IMR-90 (cell line): ENCODE measurements around the gene ANKUB1. TPM values are rescaled to one million over a fixed set of nuclear protein-coding genes. Genes with fewer than 3 reads are reported as not detected.

Source experiments
- ATAC-seq: fragments of 200-7000 bp; cut with Tn5 transposase; 2 replicates; pipeline ENCODE4 v1.9.1; 2020; ENCODE audit warnings: low read depth, mild to moderate bottlenecking, moderate library complexity
- BruUV-seq: library from RNA; stranded (reverse); fragments of 400-500 nt; replicated peaks from 2 replicates; lab custom pipeline; 2021; lab: Mats Ljungman, UMichigan
- CTCF ChIA-PET: fragments of 300-600 bp; formaldehyde crosslinking; extraction: SDS; loops from one replicate; lab custom pipeline; 2021; ENCODE audit warnings: antibody characterized with exemption; lab: Yijun Ruan, JAX
- POLR2A ChIA-PET: fragments of 300-600 bp; sonication (Branson Sonifier 250); formaldehyde crosslinking; loops from one replicate; lab custom pipeline; 2022; ENCODE audit warnings: antibody characterized with exemption; ENCODE audit not compliant: unreplicated experiment; lab: Charles Lee
- DNase-seq: peaks from one replicate; pipeline ENCODE4 v3.0.0; 2013
- H2AFZ ChIP-seq: replicated peaks from 2 replicates; pipeline ENCODE3; 2013; ENCODE audit warnings: low read length, mild to moderate bottlenecking; ENCODE audit not compliant: poor library complexity
- H2AK5ac ChIP-seq: 2 replicates; pipeline ENCODE4 v1.6.1; 2013; ENCODE audit warnings: low read depth, low read length, inconsistent platforms
- H2AK9ac ChIP-seq: replicated peaks from 2 replicates; pipeline ENCODE3; 2013; ENCODE audit warnings: mild to moderate bottlenecking, low read depth, low read length, moderate library complexity; ENCODE audit not compliant: poor library complexity
- H2BK120ac ChIP-seq: 2 replicates; pipeline ENCODE4 v1.6.1; 2013; ENCODE audit warnings: low read depth, low read length, inconsistent platforms
- H2BK15ac ChIP-seq: 3 replicates; pipeline ENCODE4 v1.6.1; 2013; ENCODE audit warnings: low read depth, low read length, inconsistent platforms
- H2BK20ac ChIP-seq: 2 replicates; pipeline ENCODE4 v1.6.1; 2013; ENCODE audit warnings: low read depth, mild to moderate bottlenecking, inconsistent platforms, low read length, moderate library complexity
- H2BK5ac ChIP-seq: 2 replicates; pipeline ENCODE4 v1.6.1; 2013; ENCODE audit warnings: mild to moderate bottlenecking, low read depth, low read length, inconsistent platforms; ENCODE audit not compliant: poor library complexity, severe bottlenecking
- H3K14ac ChIP-seq: replicated peaks from 2 replicates; pipeline ENCODE4 v1.6.1; 2013; ENCODE audit warnings: low read depth, low read length, inconsistent platforms
- H3K18ac ChIP-seq: 2 replicates; pipeline ENCODE4 v1.6.1; 2013; ENCODE audit warnings: low read depth, low read length, control low read depth
- H3K23ac ChIP-seq: 2 replicates; pipeline ENCODE4 v1.6.1; 2013; ENCODE audit warnings: low read depth, low read length, inconsistent platforms
- H3K27ac ChIP-seq: 2 replicates; pipeline ENCODE4 v1.5.1; 2013; ENCODE audit warnings: mild to moderate bottlenecking, control low read depth, low read length; ENCODE audit not compliant: insufficient read depth
- H3K27me3 ChIP-seq: 2 replicates; pipeline ENCODE4 v1.6.1; 2013; ENCODE audit warnings: low read length; ENCODE audit not compliant: control insufficient read depth, insufficient read depth
- H3K36me3 ChIP-seq: 2 replicates; pipeline ENCODE4 v1.6.1; 2013; ENCODE audit warnings: low read length, mixed read lengths; ENCODE audit not compliant: control insufficient read depth, insufficient read depth
- H3K4ac ChIP-seq: 2 replicates; pipeline ENCODE4 v1.6.1; 2013; ENCODE audit warnings: low read depth, low read length, inconsistent platforms
- H3K4me1 ChIP-seq: 2 replicates; pipeline ENCODE4 v1.6.1; 2013; ENCODE audit warnings: low read length, mixed read lengths; ENCODE audit not compliant: control insufficient read depth, insufficient read depth
- H3K4me2 ChIP-seq: 2 replicates; pipeline ENCODE4 v1.6.1; 2013; ENCODE audit warnings: low read depth, mild to moderate bottlenecking, control low read depth, low read length, moderate library complexity
- H3K4me3 ChIP-seq: 2 replicates; pipeline ENCODE4 v1.5.1; 2013; ENCODE audit warnings: low read depth, mild to moderate bottlenecking, control low read depth, low read length, moderate library complexity; ENCODE audit not compliant: insufficient read depth
- H3K56ac ChIP-seq: 2 replicates; pipeline ENCODE4 v1.6.1; 2013; ENCODE audit warnings: low read length, inconsistent platforms; ENCODE audit not compliant: insufficient read depth; ENCODE audit errors: extremely low read depth
- H3K79me1 ChIP-seq, 2 experiments: 2 replicates each; pipeline ENCODE4 v1.6.1; 2013; ENCODE audit warnings: low read length in 2 of 2, inconsistent platforms in 1 of 2, low read depth in 1 of 2
- H3K9ac ChIP-seq: 2 replicates; pipeline ENCODE4 v1.6.1; 2013; ENCODE audit warnings: low read depth, low read length, control low read depth
- H3K9me1 ChIP-seq: 2 replicates; pipeline ENCODE4 v1.6.1; 2013; ENCODE audit warnings: low read length, inconsistent platforms; ENCODE audit not compliant: insufficient read depth
- H3K9me3 ChIP-seq: 2 replicates; pipeline ENCODE4 v1.6.1; 2013; ENCODE audit warnings: low read length; ENCODE audit not compliant: control insufficient read depth, insufficient read depth
- H4K20me1 ChIP-seq: 2 replicates; pipeline ENCODE4 v1.6.1; 2013; ENCODE audit warnings: low read length, inconsistent platforms; ENCODE audit not compliant: insufficient read depth
- H4K5ac ChIP-seq: 2 replicates; pipeline ENCODE4 v1.6.1; 2013; ENCODE audit warnings: mild to moderate bottlenecking, low read depth, low read length, control low read depth
- H4K8ac ChIP-seq, 2 experiments: 2 replicates each; pipeline ENCODE4 v1.6.1; 2013; ENCODE audit warnings: low read depth in 2 of 2, low read length in 2 of 2, control low read depth in 1 of 2, inconsistent platforms in 1 of 2
- H4K91ac ChIP-seq: 2 replicates; pipeline ENCODE4 v1.6.1; 2013; ENCODE audit warnings: low read depth, low read length, inconsistent platforms; ENCODE audit not compliant: insufficient read depth
- CEBPB ChIP-seq: IDR thresholded peaks from 2 replicates; pipeline ENCODE4 v1.6.1; 2012; ENCODE audit warnings: low read depth, low read length, improper control_type of control experiment
- ELK1 ChIP-seq: fragments of 150-350 bp; IDR thresholded peaks from 2 replicates; pipeline ENCODE4 v1.6.1; 2016; ENCODE audit warnings: low read depth, mild to moderate bottlenecking, low read length, moderate library complexity, borderline replicate concordance
- USF2 ChIP-seq: fragments of 150-350 bp; IDR thresholded peaks from 2 replicates; pipeline ENCODE4 v1.6.1; 2017; ENCODE audit warnings: mild to moderate bottlenecking, antibody characterized with exemption, low read length, low read depth
- WGBS, 2 experiments: methylation state at CpG; one replicate each; pipeline versions ENCODE4 v1.1.5 to v1.1.7; 2013; ENCODE audit warnings: missing lambda C conversion rate in 2 of 2; ENCODE audit not compliant: insufficient read length in 1 of 2; ENCODE audit errors: extremely low coverage in 2 of 2; 5-methylcytosine and 5-hydroxymethylcytosine counted together
- dilution Hi-C: fragments of 300-500 bp; cut with HindIII; formaldehyde crosslinking; loops from one replicate; pipeline ENCODE4 v1.14.3; 2018; ENCODE audit warnings: low sequenced_read_pairs; ENCODE audit not compliant: unreplicated experiment
- in situ Hi-C: fragments of 300-500 bp; cut with MboI; formaldehyde crosslinking; loops from 3 replicates; pipeline ENCODE4 v1.14.3; 2019; ENCODE audit warnings: low sequenced_read_pairs, inconsistent platforms, mixed read lengths
- intact Hi-C: fragments of 100-400 bp; cut with micrococcal nuclease; formaldehyde crosslinking; loops from 2 replicates; pipeline ENCODE4 v1.10.0; 2022
- polyA plus RNA-seq, 3 experiments: library from polyadenylated mRNA; depleted of rRNA; stranded (reverse); fragments of >200 nt; gene quantifications; 2 replicates each; pipeline ENCODE4 v1.2.3, GENCODE V29; 2012; ENCODE audit warnings: low replicate concordance in 1 of 3
- total RNA-seq: library from RNA; depleted of rRNA; stranded (reverse); fragments of >200 nt; gene quantifications from 2 replicates; pipeline ENCODE4 v1.2.3, GENCODE V29; 2012

The ANKUB1 gene
- total and polyA plus RNA-seq, 2 of the 4 experiments (the other 2 are of a cell fraction) = not detected

DNA sequence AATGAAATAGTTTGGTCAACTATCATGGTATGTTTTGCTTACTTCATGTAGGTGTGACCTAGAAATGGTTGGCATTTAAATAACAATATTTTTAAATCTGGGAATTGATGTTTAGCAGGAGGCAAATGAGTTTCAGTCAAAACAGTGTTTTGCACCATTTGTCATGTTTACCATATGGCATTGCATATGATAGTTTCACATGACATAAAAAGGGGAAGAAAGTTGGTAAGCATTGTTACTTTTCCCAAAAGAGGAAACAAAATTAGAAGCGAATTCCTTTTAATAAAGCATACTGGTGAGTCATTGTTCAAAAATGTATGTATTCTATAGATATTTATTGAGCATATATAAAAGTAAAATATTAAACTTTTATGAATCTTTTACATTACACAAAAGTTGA lies 23.0 kb upstream of the ANKUB1 start:
- no peak overlapping the region for H3K4me3 ChIP-seq
- WGBS, 2 experiments = no CpG with 5 or more reads among the region's 1 CpG
- no peak overlapping the region for H2AK9ac ChIP-seq
- no peak overlapping the region for H3K9ac ChIP-seq
- peaks cover 24% of the 10 kb centered on the region; the same call in 1 of the 2 replicates for H4K20me1 ChIP-seq
- intact Hi-C loops = no loop called here
- no peaks in the 10 kb centered on the region for H3K9me3 ChIP-seq
- no peak overlapping the region for H3K27ac ChIP-seq
- no peak overlapping the region for H3K23ac ChIP-seq
- TF ChIP-seq USF2 (no peak), CEBPB (no peak), ELK1 (no peak)
- peaks cover 2 to 60% of the 10 kb centered on the region in 2 experiments; a peak in 3 of 4 replicates for H3K79me1 ChIP-seq
- no peak overlapping the region for H4K91ac ChIP-seq
- H3K56ac ChIP-seq = no peak overlapping the region
- ChIA-PET POLR2A (no interaction called here), CTCF (no interaction called here)
- H3K4me1 ChIP-seq = no peaks in the 10 kb centered on the region
- no peak overlapping the region for H2BK120ac ChIP-seq
- dilution Hi-C loops = no loop called here
- no peak overlapping the region for H2BK5ac ChIP-seq
- H3K36me3 ChIP-seq = no peaks in the 10 kb centered on the region
- no peaks in the 10 kb centered on the region for H3K9me1 ChIP-seq
- H4K5ac ChIP-seq = no peak overlapping the region
- in situ Hi-C loops = no loop called here
- H3K4me2 ChIP-seq = no peak overlapping the region
- no peak overlapping the region for H2AK5ac ChIP-seq
- no peak overlapping the region for H4K8ac ChIP-seq
- H3K18ac ChIP-seq = no peak overlapping the region
- H2BK20ac ChIP-seq = no peak overlapping the region
- BruUV-seq = no TSS peak
- H3K14ac ChIP-seq = no peak overlapping the region
- ATAC-seq (no peak), DNase-seq (no peak)
- no peak overlapping the region for H2AFZ ChIP-seq
- H3K4ac ChIP-seq = no peak overlapping the region
- no peak overlapping the region for H2BK15ac ChIP-seq
- H3K27me3 ChIP-seq = no peaks in the 10 kb centered on the region
